SU-DHL-6 (cell line): ENCODE measurements around the gene LPCAT3.

Experiments used
- CTCF ChIP-seq: fragments of 200-600 bp; sonication (generic); IDR thresholded peaks from one replicate; pipeline ENCODE4 v1.5.1; 2017; ENCODE audit warnings: antibody characterized with exemption, mild to moderate bottlenecking, low read length, moderate library complexity; ENCODE audit not compliant: insufficient read depth, poor library complexity, severe bottlenecking
- EZH2phosphoT487 ChIP-seq: fragments of 200-600 bp; sonication (generic), shearing (Covaris generic); conservative IDR thresholded peaks from 2 replicates; pipeline ENCODE4 v1.6.1; 2018; ENCODE audit warnings: mild to moderate bottlenecking, antibody characterized with exemption, low read length, moderate library complexity, mixed read lengths

- TF ChIP-seq CTCF, result no peak
- no peak for TF ChIP-seq EZH2phosphoT487
Observed at GRCh38 chr12:7005311-7005710, 13.0 kb downstream of the LPCAT3 start.
